Inferior parietal cortex (tissue), 1 donor: Measurements from ENCODE around the gene SRL.

ENCODE experiments used
- DNase-seq: peaks from one replicate; pipeline ENCODE4 v3.0.0-alpha.2; 2016; ENCODE audit errors: extremely low spot score

The SRL gene

GRCh38 chr16:4241928-4242283, at the start of gene SRL:
TSS of gene SRL (minus strand) at chr16:4242080. CDS start at chr16:4242067, 13 bp downstream.
- no peak for DNase-seq

GRCh38 chr16:4290236-4290830, 48.5 kb upstream of the SRL start:
- no peak for DNase-seq

GRCh38 chr16:4288148-4288921, 46.5 kb upstream of the SRL start:
- peak; percentile 72 for DNase-seq

GRCh38 chr16:4285167-4285566, 43.3 kb upstream of the SRL start:
- no peak for DNase-seq

GRCh38 chr16:4283939-4284338, 42.1 kb upstream of the SRL start:
- DNase-seq, result no peak

GRCh38 chr16:4283441-4283840, 41.6 kb upstream of the SRL start:
- DNase-seq, result no peak

- no peak for DNase-seq
These were observed 38.7 kb upstream of the SRL start for GRCh38 chr16:4280625-4281024.

- no peak for DNase-seq
These were observed 36.2 kb upstream of the SRL start for GRCh38 chr16:4277987-4278513.

GRCh38 chr16:4275861-4276260, 34.0 kb upstream of the SRL start:
- no peak for DNase-seq

GRCh38 chr16:4273858-4274311, 32.0 kb upstream of the SRL start:
- DNase-seq, result peak; percentile 8

GRCh38 chr16:4272114-4272956, 30.5 kb upstream of the SRL start:
- DNase-seq, result peak; percentile 43

- DNase-seq, result peak; percentile 87
These were observed 29.6 kb upstream of the SRL start for GRCh38 chr16:4271176-4272113.

GRCh38 chr16:4270595-4270994, 28.7 kb upstream of the SRL start:
- no peak for DNase-seq

GRCh38 chr16:4270091-4270490, 28.2 kb upstream of the SRL start:
- no peak for DNase-seq

- no peak for DNase-seq
These were observed 24.5 kb upstream of the SRL start for GRCh38 chr16:4266372-4266771.

GRCh38 chr16:4265676-4266075, 23.8 kb upstream of the SRL start:
- no peak for DNase-seq

- DNase-seq, result no peak
These were observed 22.7 kb upstream of the SRL start for GRCh38 chr16:4264546-4264945.

GRCh38 chr16:4263504-4264436, 21.9 kb upstream of the SRL start:
- no peak for DNase-seq

GRCh38 chr16:4262303-4262835, 20.5 kb upstream of the SRL start:
- DNase-seq, result no peak
